ENCODE results near the gene SYNDIG1.
A peak's percentile ranks its signal among the peaks of the same experiment; 100 is the strongest.

Gene SYNDIG1

GRCh38 chr20:24694727-24695528, 225.5 kb downstream of the SYNDIG1 start:
- H3K4me1 ChIP-seq (ENCODE audit: insufficient read depth, poor library complexity, severe bottlenecking) = no peaks in the 10 kb centered on the region
- TF ChIP-seq CTCF (IDR thresholded peaks at IDR 0.05; ENCODE audit: poor library complexity, severe bottlenecking) = no peak
- no peak overlapping the region for H3K27ac ChIP-seq (ENCODE audit: poor library complexity, severe bottlenecking)
- H3K36me3 ChIP-seq (ENCODE audit: low read depth) = no peaks in the 10 kb centered on the region
- H3K4me3 ChIP-seq (ENCODE audit: severe bottlenecking) = no peak overlapping the region
- ATAC-seq (ENCODE audit: low read depth) (no peak), DNase-seq (ENCODE audit: low spot score) (no peak)
- H3K9me3 ChIP-seq (ENCODE audit: severe bottlenecking) = no peaks in the 10 kb centered on the region
- no peaks in the 10 kb centered on the region for H3K27me3 ChIP-seq (ENCODE audit: insufficient read depth, poor library complexity, severe bottlenecking)

GRCh38 chr20:24695529-24696225, 226.2 kb downstream of the SYNDIG1 start:
- Histone ChIP-seq H3K27ac (ENCODE audit: poor library complexity, severe bottlenecking) (no peak overlapping the region), H3K4me1 (ENCODE audit: insufficient read depth, poor library complexity, severe bottlenecking) (no peaks in the 10 kb centered on the region), H3K27me3 (ENCODE audit: insufficient read depth, poor library complexity, severe bottlenecking) (no peaks in the 10 kb centered on the region), H3K9me3 (ENCODE audit: severe bottlenecking) (no peaks in the 10 kb centered on the region), H3K36me3 (ENCODE audit: low read depth) (no peaks in the 10 kb centered on the region), H3K4me3 (ENCODE audit: severe bottlenecking) (no peak overlapping the region)
- DNase-seq (ENCODE audit: low spot score) = no peak
- ATAC-seq (ENCODE audit: low read depth) = peak; percentile 65
- TF ChIP-seq CTCF (IDR thresholded peaks at IDR 0.05; ENCODE audit: poor library complexity, severe bottlenecking) = no peak

- ATAC-seq (ENCODE audit: low read depth) (no peak), DNase-seq (ENCODE audit: low spot score) (no peak)
- Histone ChIP-seq H3K4me3 (ENCODE audit: severe bottlenecking) (no peak overlapping the region), H3K9me3 (ENCODE audit: severe bottlenecking) (no peaks in the 10 kb centered on the region), H3K27me3 (ENCODE audit: insufficient read depth, poor library complexity, severe bottlenecking) (no peaks in the 10 kb centered on the region), H3K4me1 (ENCODE audit: insufficient read depth, poor library complexity, severe bottlenecking) (no peaks in the 10 kb centered on the region), H3K36me3 (ENCODE audit: low read depth) (no peaks in the 10 kb centered on the region), H3K27ac (ENCODE audit: poor library complexity, severe bottlenecking) (no peak overlapping the region)
- no peak for TF ChIP-seq CTCF (IDR thresholded peaks at IDR 0.05; ENCODE audit: poor library complexity, severe bottlenecking)
Measured at GRCh38 chr20:24696396-24696795, 227.0 kb downstream of the SYNDIG1 start.

- H3K27ac ChIP-seq (ENCODE audit: poor library complexity, severe bottlenecking) = no peak overlapping the region
Measured at GRCh38 chr20:24697411-24697810, 228.0 kb downstream of the SYNDIG1 start.

More at GRCh38 chr20:24697411-24697810, 228.0 kb downstream of the SYNDIG1 start:
- no peak overlapping the region for H3K4me3 ChIP-seq (ENCODE audit: severe bottlenecking)
- H3K36me3 ChIP-seq (ENCODE audit: low read depth) = no peaks in the 10 kb centered on the region
- no peaks in the 10 kb centered on the region for H3K27me3 ChIP-seq (ENCODE audit: insufficient read depth, poor library complexity, severe bottlenecking)
- ATAC-seq (ENCODE audit: low read depth) (no peak), DNase-seq (ENCODE audit: low spot score) (no peak)
- TF ChIP-seq CTCF (IDR thresholded peaks at IDR 0.05; ENCODE audit: poor library complexity, severe bottlenecking) = no peak
- no peaks in the 10 kb centered on the region for H3K4me1 ChIP-seq (ENCODE audit: insufficient read depth, poor library complexity, severe bottlenecking)
- no peaks in the 10 kb centered on the region for H3K9me3 ChIP-seq (ENCODE audit: severe bottlenecking)

Measured in RWPE2 (cell line).